ENCODE measurements around the gene HOXB3. TPM values are rescaled to one million over a fixed set of nuclear protein-coding genes. Genes with fewer than 3 reads are reported as not detected.

Gene HOXB3
- polyA plus RNA-seq, 3 donors = 135 to 254 (median 222) TPM

- no peak for DNase-seq
Measured at GRCh38 chr17:48589060-48589830, 796 bp downstream of the HOXB3 start.

- DNase-seq = no peak
Measured at GRCh38 chr17:48588528-48588927, 1.5 kb downstream of the HOXB3 start.

- DNase-seq = no peak
Measured at GRCh38 chr17:48588074-48588415, 2.0 kb downstream of the HOXB3 start.

- DNase-seq = peak; percentile 87
Measured at GRCh38 chr17:48587276-48588073, 2.6 kb downstream of the HOXB3 start.

- DNase-seq = no peak
Measured at GRCh38 chr17:48586355-48587258, 3.4 kb downstream of the HOXB3 start.

GRCh38 chr17:48584223-48584741 lies 5.8 kb downstream of the HOXB3 start:
- no peak for DNase-seq

- no peak for DNase-seq
Measured at GRCh38 chr17:48583708-48584222, 6.3 kb downstream of the HOXB3 start.

- DNase-seq = no peak
Measured at GRCh38 chr17:48582750-48583069, 7.3 kb downstream of the HOXB3 start.

GRCh38 chr17:48579760-48580554 lies 10.1 kb downstream of the HOXB3 start:
- DNase-seq = no peak

GRCh38 chr17:48579471-48579759 lies 10.6 kb downstream of the HOXB3 start:
- no peak for DNase-seq

- no peak for DNase-seq
Measured at GRCh38 chr17:48578616-48579470, 11.2 kb downstream of the HOXB3 start.

- peak; percentile 90 for DNase-seq
Measured at GRCh38 chr17:48577946-48578615, 12.0 kb downstream of the HOXB3 start, which contains the start of gene HOXB4. HOXB4 (minus strand) TSS chr17:48578350; CDS start chr17:48578319, 31 bp downstream.

- peak; percentile 96 for DNase-seq
Measured at GRCh38 chr17:48577330-48577945, 12.6 kb downstream of the HOXB3 start.

GRCh38 chr17:48576479-48577309 lies 13.3 kb downstream of the HOXB3 start:
- DNase-seq = no peak

- DNase-seq = no peak
Measured at GRCh38 chr17:48575673-48576478, 14.2 kb downstream of the HOXB3 start.

- no peak for DNase-seq
Measured at GRCh38 chr17:48575066-48575582, 14.9 kb downstream of the HOXB3 start.

- DNase-seq = no peak
Measured at GRCh38 chr17:48574505-48575065, 15.5 kb downstream of the HOXB3 start.
